GM19463 (cell line): ENCODE measurements around the gene AP1S2.
"Not testable (repeated sequence)": the region's sequence is repeated elsewhere in the genome, so short reads cannot be mapped to it uniquely, and the experiment has no call there.

Experiments
- ATAC-seq: cut with Tn5 transposase; IDR thresholded peaks from one replicate; pipeline ENCODE4 v1.9.1; 2021; ENCODE audit warnings: mild to moderate bottlenecking, moderate library complexity; ENCODE audit not compliant: unreplicated experiment

AP1S2 gene

GRCh38 chrX:15855568-15856221, 1.1 kb upstream of the AP1S2 start:
- ATAC-seq: no peak

GRCh38 chrX:15854080-15854655, 445 bp downstream of the AP1S2 start:
- ATAC-seq: peak; percentile 31

GRCh38 chrX:15853586-15854079, 980 bp downstream of the AP1S2 start:
- no peak for ATAC-seq

- no peak for ATAC-seq
Observed at GRCh38 chrX:15849555-15849954, 5.1 kb downstream of the AP1S2 start.

GRCh38 chrX:15848576-15848975, 6.0 kb downstream of the AP1S2 start:
- ATAC-seq: no peak

GRCh38 chrX:15843960-15844359, 10.7 kb downstream of the AP1S2 start:
- ATAC-seq: no peak

- no peak for ATAC-seq
Observed at GRCh38 chrX:15841853-15842516, 12.6 kb downstream of the AP1S2 start.

- ATAC-seq: no peak
Observed at GRCh38 chrX:15838017-15838416, 16.6 kb downstream of the AP1S2 start.

- no peak for ATAC-seq
Observed at GRCh38 chrX:15834827-15835595, 19.6 kb downstream of the AP1S2 start.

- no peak for ATAC-seq
Observed at GRCh38 chrX:15834053-15834452, 20.6 kb downstream of the AP1S2 start.

- ATAC-seq: not testable (repeated sequence)
Observed at GRCh38 chrX:15831347-15831746, 23.3 kb downstream of the AP1S2 start.

- ATAC-seq: no peak
Observed at GRCh38 chrX:15829217-15829616, 25.4 kb downstream of the AP1S2 start.

- no peak for ATAC-seq
Observed at GRCh38 chrX:15825936-15826335, 28.7 kb downstream of the AP1S2 start.

GRCh38 chrX:15822922-15823321, 31.7 kb downstream of the AP1S2 start:
- ATAC-seq: no peak

GRCh38 chrX:15820106-15821073, 34.2 kb downstream of the AP1S2 start:
- ATAC-seq: no peak

- ATAC-seq: no peak
Observed at GRCh38 chrX:15816886-15817285, 37.7 kb downstream of the AP1S2 start.

GRCh38 chrX:15816438-15816809, 38.2 kb downstream of the AP1S2 start:
- ATAC-seq: no peak

GRCh38 chrX:15815779-15816437, 38.7 kb downstream of the AP1S2 start:
- peak; percentile 77 for ATAC-seq

- no peak for ATAC-seq
Observed at GRCh38 chrX:15814771-15815365, 39.7 kb downstream of the AP1S2 start.
